ENCODE results near the gene PCMT1. TPM values are rescaled to one million over a fixed set of nuclear protein-coding genes. Genes with fewer than 3 reads are reported as not detected.

The PCMT1 gene
- total RNA-seq, 2 donors from 2014 or later, result 48.6 to 89.5 TPM

Other genes with a start within 250 kb of the PCMT1 start
- gene PPIL4, start 203.7 kb upstream of the PCMT1 start, total RNA-seq, result 10 to 100 TPM; 19.8 to 24.7 TPM
- gene GINM1, start 183.4 kb upstream of the PCMT1 start, total RNA-seq, result 10 to 100 TPM; 10.4 to 14.1 TPM
- 10 to 100 TPM; 12.3 to 18.8 TPM for gene KATNA1, start 101.0 kb upstream of the PCMT1 start, total RNA-seq
- 10 to 100 TPM; 21.5 to 27.9 TPM for gene LATS1, start 31.6 kb upstream of the PCMT1 start, total RNA-seq
- 10 to 100 TPM; 54.6 to 84.8 TPM for gene NUP43, start 3.2 kb upstream of the PCMT1 start, total RNA-seq
- gene LRP11, start 114.6 kb downstream of the PCMT1 start, total RNA-seq, result 1 to 10 TPM; 6.5 to 9.6 TPM
- 1 to 10 TPM in 1 of 2 donors, under 1 TPM in 1; 0.99 to 4.9 TPM for gene RAET1E, start 148.4 kb downstream of the PCMT1 start, total RNA-seq
- gene RAET1G, start 173.4 kb downstream of the PCMT1 start, total RNA-seq, result not detected
- not detected for gene ULBP2, start 192.3 kb downstream of the PCMT1 start, total RNA-seq
- gene ULBP1, start 214.2 kb downstream of the PCMT1 start, total RNA-seq, result under 1 TPM; 0.35 to 0.48 TPM